SK-N-SH (cell line): ENCODE results near the gene SMCO4. TPM values are rescaled to one million over a fixed set of nuclear protein-coding genes. Genes with fewer than 3 reads are reported as not detected.

Source experiments
- CTCF ChIA-PET: fragments of 300-600, 350-600 bp; formaldehyde crosslinking; extraction: SDS; loops from one replicate; lab custom pipeline; 2021; lab: Yijun Ruan, JAX
- POLR2A ChIA-PET: fragments of 350-600 bp; sonication (Branson Sonifier 250); formaldehyde crosslinking; extraction: SDS; loops from one replicate; lab custom pipeline; 2020; ENCODE audit warnings: antibody characterized with exemption, inconsistent platforms; lab: Yijun Ruan, JAX
- DNase-seq: peaks from one replicate; pipeline ENCODE4 v3.0.0; 2012
- H2AFZ ChIP-seq: fragments of 200-600 bp; sonication (generic); 2 replicates; pipeline ENCODE4 v1.8.1; 2016; ENCODE audit warnings: antibody characterized with exemption, mild to moderate bottlenecking, low read depth
- H3F3A ChIP-seq: fragments of 200-600 bp; sonication (generic); replicated peaks from 2 replicates; pipeline ENCODE3; 2016; ENCODE audit warnings: antibody characterized with exemption, mild to moderate bottlenecking; ENCODE audit not compliant: insufficient read depth
- H3K27ac ChIP-seq, 2 experiments: fragments of 200-500 bp in 1 of 2; fragments of 200-600 bp in 1 of 2; sonication (Bioruptor generic) in 1 of 2; sonication (generic), shearing (Covaris generic) in 1 of 2; 2 replicates each; pipeline versions ENCODE4 v1.5.1 to v1.6.1; 2014 to 2016; ENCODE audit warnings: low read depth in 2 of 2, inconsistent platforms in 1 of 2, low read length in 1 of 2, mild to moderate bottlenecking in 1 of 2, mixed read lengths in 1 of 2
- H3K27me3 ChIP-seq: fragments of 200-600 bp; sonication (generic), shearing (Covaris generic); 2 replicates; pipeline ENCODE4 v1.6.1; 2016; ENCODE audit warnings: mixed run types; ENCODE audit not compliant: insufficient read depth
- H3K36me3 ChIP-seq, 2 experiments: fragments of 200-500 bp in 1 of 2; fragments of 200-600 bp in 1 of 2; sonication (Bioruptor generic) in 1 of 2; sonication (generic) in 1 of 2; replicated peaks in 1 of 2; 2 replicates each; pipeline versions ENCODE3 to v1.5.1; 2014 to 2016; ENCODE audit warnings: low read length in 1 of 2, mild to moderate bottlenecking in 1 of 2; ENCODE audit not compliant: insufficient read depth in 2 of 2, control insufficient read depth in 1 of 2
- H3K4me1 ChIP-seq, 2 experiments: fragments of 200-500 bp in 1 of 2; fragments of 200-600 bp in 1 of 2; sonication (Bioruptor generic) in 1 of 2; sonication (generic), shearing (Covaris generic) in 1 of 2; 2 replicates each; pipeline versions ENCODE4 v1.5.1 to v1.6.1; 2014 to 2016; ENCODE audit warnings: low read depth in 1 of 2, low read length in 1 of 2, mixed run types in 1 of 2; ENCODE audit not compliant: insufficient read depth in 2 of 2, control insufficient read depth in 1 of 2
- H3K4me2 ChIP-seq: fragments of 200-600 bp; sonication (generic), shearing (Covaris generic); 2 replicates; pipeline ENCODE4 v1.6.1; 2017; ENCODE audit warnings: mixed run types
- H3K4me3 ChIP-seq, 2 experiments: fragments of 200-500 bp in 1 of 2; fragments of 200-600 bp in 1 of 2; sonication (Bioruptor generic) in 1 of 2; sonication (generic), shearing (Covaris generic) in 1 of 2; 2 replicates each; pipeline versions ENCODE4 v1.5.1 to v1.8.1; 2014 to 2016; ENCODE audit warnings: low read depth in 2 of 2, inconsistent platforms in 1 of 2, low read length in 1 of 2, mild to moderate bottlenecking in 1 of 2, mixed read lengths in 1 of 2, moderate library complexity in 1 of 2
- H3K79me2 ChIP-seq: fragments of 200-600 bp; sonication (generic); 2 replicates; pipeline ENCODE4 v1.8.1; 2017; ENCODE audit warnings: mild to moderate bottlenecking; ENCODE audit not compliant: insufficient read depth
- H3K9ac ChIP-seq: fragments of 200-600 bp; sonication (generic); 2 replicates; pipeline ENCODE4 v1.6.1; 2017; ENCODE audit warnings: mixed run types
- H3K9me2 ChIP-seq: fragments of 200-600 bp; sonication (generic); 2 replicates; pipeline ENCODE4 v1.6.1; 2017; ENCODE audit warnings: mixed run types
- H3K9me3 ChIP-seq: fragments of 200-600 bp; sonication (generic); 2 replicates; pipeline ENCODE4 v1.6.1; 2017; ENCODE audit warnings: mixed run types, mild to moderate bottlenecking, moderate library complexity
- H4K20me1 ChIP-seq: fragments of 200-600 bp; sonication (generic); 2 replicates; pipeline ENCODE4 v1.6.1; 2017; ENCODE audit warnings: mild to moderate bottlenecking, mixed run types; ENCODE audit not compliant: insufficient read depth
- CTCF ChIP-seq: fragments of 200-600 bp; sonication (generic); IDR thresholded peaks from 2 replicates; pipeline ENCODE4 v1.6.1; 2017; ENCODE audit warnings: antibody characterized with exemption, mild to moderate bottlenecking, moderate library complexity
- EZH2phosphoT487 ChIP-seq: fragments of 200-600 bp; sonication (generic); IDR thresholded peaks from 2 replicates; pipeline ENCODE4 v1.6.1; 2017; ENCODE audit warnings: low read depth, mixed run types, mild to moderate bottlenecking, antibody characterized with exemption, moderate library complexity, borderline replicate concordance
- FOXJ3 ChIP-seq: sonication (generic); formaldehyde crosslinking; IDR thresholded peaks from 2 replicates; pipeline ENCODE4 v1.5.1; 2020; ENCODE audit warnings: mild to moderate bottlenecking, missing genetic modification reagents
- GATA2 ChIP-seq: sonication (generic); formaldehyde crosslinking; IDR thresholded peaks from 2 replicates; pipeline ENCODE4 v1.5.0; 2020; ENCODE audit warnings: mild to moderate bottlenecking, missing genetic modification reagents
- IRF3 ChIP-seq: fragments of 150-350 bp; IDR thresholded peaks from 2 replicates; pipeline ENCODE4 v1.6.1; 2016; ENCODE audit warnings: mild to moderate bottlenecking, low read depth, low read length
- MEF2A ChIP-seq: IDR thresholded peaks from 2 replicates; pipeline ENCODE4 v1.4.0; 2012; ENCODE audit warnings: low read depth, borderline replicate concordance
- NFIC ChIP-seq: IDR thresholded peaks from 2 replicates; pipeline ENCODE4 v1.4.0; 2012; ENCODE audit warnings: borderline replicate concordance
- NRF1 ChIP-seq: IDR thresholded peaks from 2 replicates; pipeline ENCODE4 v1.6.1; 2012; ENCODE audit warnings: low read depth, mild to moderate bottlenecking, low read length
- PBX3 ChIP-seq: IDR thresholded peaks from 2 replicates; pipeline ENCODE4; 2012
- POLR2AphosphoS5 ChIP-seq: IDR thresholded peaks from 2 replicates; pipeline ENCODE4 v1.6.1; 2012; ENCODE audit warnings: low read depth, low read length
- RCOR1 ChIP-seq: fragments of 150-350 bp; IDR thresholded peaks from 2 replicates; pipeline ENCODE4 v1.6.1; 2017; ENCODE audit warnings: antibody characterized with exemption, low read length
- REST ChIP-seq: IDR thresholded peaks from 2 replicates; pipeline ENCODE4 v1.6.1; 2012; ENCODE audit warnings: mild to moderate bottlenecking, low read depth, low read length, moderate library complexity
- RFX5 ChIP-seq: IDR thresholded peaks from 2 replicates; pipeline ENCODE4 v1.6.1; 2012; ENCODE audit warnings: mild to moderate bottlenecking, improper control_type of control experiment, low read length
- RXRA ChIP-seq: IDR thresholded peaks from 2 replicates; pipeline ENCODE4 v1.4.0; 2012; ENCODE audit warnings: low read depth, mild to moderate bottlenecking, borderline replicate concordance
- SMC3 ChIP-seq: IDR thresholded peaks from 2 replicates; pipeline ENCODE4 v1.6.1; 2012; ENCODE audit warnings: low read depth, low read length, improper control_type of control experiment
- TAF1 ChIP-seq: IDR thresholded peaks from 2 replicates; pipeline ENCODE4 v1.6.1; 2012; ENCODE audit warnings: low read depth, mild to moderate bottlenecking, low read length, moderate library complexity, borderline replicate concordance
- TCF12 ChIP-seq: IDR thresholded peaks from 2 replicates; pipeline ENCODE4 v1.4.0; 2012
- YY1 ChIP-seq: IDR thresholded peaks from 2 replicates; pipeline ENCODE4 v1.4.0; 2012; ENCODE audit warnings: low read depth, mild to moderate bottlenecking
- WGBS: methylation state at CpG from one replicate; pipeline ENCODE4 v1.1.6; 2017; ENCODE audit warnings: low lambda C conversion rate; 5-methylcytosine and 5-hydroxymethylcytosine counted together
- polyA plus RNA-seq, 3 experiments: library from polyadenylated mRNA; depleted of rRNA; stranded (reverse); fragments of >200 nt; gene quantifications; 2 replicates each; pipeline ENCODE4 v1.2.3, GENCODE V29; 2012
- TF ChIP-seq, protein P1 (sequence below): IDR thresholded peaks from 2 replicates; pipeline ENCODE4 v1.4.0; 2012; ENCODE audit warnings: low read depth, borderline replicate concordance
- TF ChIP-seq, protein P2 (sequence below): IDR thresholded peaks from 2 replicates; pipeline ENCODE4 v1.4.0; 2012; ENCODE audit warnings: low read depth, borderline replicate concordance

SMCO4 gene
- polyA plus RNA-seq, 1 of the 3 experiments (the other 2 are of a cell fraction): 9.0 TPM

DNA sequence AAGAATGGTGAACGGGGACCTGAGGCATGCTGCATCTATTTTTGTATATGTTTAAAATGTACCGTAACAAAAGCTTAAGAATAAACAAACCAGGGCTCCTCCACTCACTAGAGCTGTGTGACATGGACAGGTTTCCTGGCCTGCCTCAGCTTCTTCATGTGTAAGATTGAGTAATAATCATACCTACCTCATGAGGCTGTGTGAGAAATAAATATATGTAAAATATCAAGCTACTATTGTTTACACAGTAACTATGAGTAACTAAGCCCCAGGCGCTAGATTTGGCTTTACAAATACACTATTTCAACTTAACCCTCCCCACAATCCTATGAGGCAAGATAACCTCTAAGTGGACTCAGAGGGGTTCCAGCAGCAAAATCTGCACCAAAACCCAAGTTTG, 66.4 kb downstream of the SMCO4 start (continued):
- TF ChIP-seq TCF12 (no peak), NRF1 (no peak), RFX5 (no peak), PBX3 (no peak), MEF2A (no peak), YY1 (no peak)

GRCh38 chr11:93474123-93474522, 69.1 kb downstream of the SMCO4 start:
- Histone ChIP-seq H3K9me2 (no peaks in the 10 kb centered on the region), H3K27me3 (no peaks in the 10 kb centered on the region), H3K4me2 (no peak overlapping the region), H2AFZ (no peak overlapping the region), H3K9ac (no peak overlapping the region), H3K9me3 (no peaks in the 10 kb centered on the region), H3K4me1 (no peaks in the 10 kb centered on the region), H4K20me1 (no peaks in the 10 kb centered on the region), H3F3A (no peaks in the 10 kb centered on the region), H3K27ac (no peak overlapping the region), H3K4me3 (no peak overlapping the region), H3K36me3 (no peaks in the 10 kb centered on the region), H3K79me2 (no peaks in the 10 kb centered on the region)
- CTCF ChIA-PET: interaction anchor here (0.7 kb wide), 1 partner anchor 801 kb away, joined by 3 read pairs; no protein-coding TSS in a partner anchor
- 84% methylated on average over 1 of the region's 1 CpG for WGBS
- TF ChIP-seq RCOR1 (no peak), EZH2phosphoT487 (no peak), TCF12 (no peak), TAF1 (no peak), NRF1 (no peak), IRF3 (no peak), FOXJ3 (no peak), RFX5 (no peak), REST (no peak), POLR2AphosphoS5 (no peak), GATA2 (no peak), RXRA (no peak), CTCF (no peak), NFIC (no peak), SMC3 (no peak), YY1 (no peak)
- TF ChIP-seq, protein P1, sequence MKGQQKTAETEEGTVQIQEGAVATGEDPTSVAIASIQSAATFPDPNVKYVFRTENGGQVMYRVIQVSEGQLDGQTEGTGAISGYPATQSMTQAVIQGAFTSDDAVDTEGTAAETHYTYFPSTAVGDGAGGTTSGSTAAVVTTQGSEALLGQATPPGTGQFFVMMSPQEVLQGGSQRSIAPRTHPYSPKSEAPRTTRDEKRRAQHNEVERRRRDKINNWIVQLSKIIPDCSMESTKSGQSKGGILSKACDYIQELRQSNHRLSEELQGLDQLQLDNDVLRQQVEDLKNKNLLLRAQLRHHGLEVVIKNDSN: no peak
- TF ChIP-seq, protein P2, sequence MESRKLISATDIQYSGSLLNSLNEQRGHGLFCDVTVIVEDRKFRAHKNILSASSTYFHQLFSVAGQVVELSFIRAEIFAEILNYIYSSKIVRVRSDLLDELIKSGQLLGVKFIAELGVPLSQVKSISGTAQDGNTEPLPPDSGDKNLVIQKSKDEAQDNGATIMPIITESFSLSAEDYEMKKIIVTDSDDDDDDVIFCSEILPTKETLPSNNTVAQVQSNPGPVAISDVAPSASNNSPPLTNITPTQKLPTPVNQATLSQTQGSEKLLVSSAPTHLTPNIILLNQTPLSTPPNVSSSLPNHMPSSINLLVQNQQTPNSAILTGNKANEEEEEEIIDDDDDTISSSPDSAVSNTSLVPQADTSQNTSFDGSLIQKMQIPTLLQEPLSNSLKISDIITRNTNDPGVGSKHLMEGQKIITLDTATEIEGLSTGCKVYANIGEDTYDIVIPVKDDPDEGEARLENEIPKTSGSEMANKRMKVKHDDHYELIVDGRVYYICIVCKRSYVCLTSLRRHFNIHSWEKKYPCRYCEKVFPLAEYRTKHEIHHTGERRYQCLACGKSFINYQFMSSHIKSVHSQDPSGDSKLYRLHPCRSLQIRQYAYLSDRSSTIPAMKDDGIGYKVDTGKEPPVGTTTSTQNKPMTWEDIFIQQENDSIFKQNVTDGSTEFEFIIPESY: no peak
- DNase-seq: no peak
- POLR2A ChIA-PET: no interaction called here
